GM23248 (cell line): ENCODE data around the gene SCAMP5. TPM values are rescaled to one million over a fixed set of nuclear protein-coding genes. Genes with fewer than 3 reads are reported as not detected.

Experiments
- DNase-seq: peaks from one replicate; pipeline ENCODE4 v3.0.0-alpha.2; 2015
- H2AFZ ChIP-seq: fragments of 200-600 bp; sonication (generic); 2 replicates; pipeline ENCODE4 v1.6.1; 2016; ENCODE audit warnings: antibody characterized with exemption
- H3F3A ChIP-seq: fragments of 200-600 bp; sonication (generic); 2 replicates; pipeline ENCODE4 v1.6.1; 2016; ENCODE audit warnings: mild to moderate bottlenecking, antibody characterized with exemption, mixed run types; ENCODE audit not compliant: insufficient read depth
- H3K27ac ChIP-seq: fragments of 200-600 bp; sonication (generic); 2 replicates; pipeline ENCODE4 v1.5.1; 2016; ENCODE audit warnings: mild to moderate bottlenecking
- H3K27me3 ChIP-seq: fragments of 200-600 bp; sonication (generic); replicated peaks from 2 replicates; pipeline ENCODE4 v1.6.1; 2016; ENCODE audit warnings: mild to moderate bottlenecking; ENCODE audit not compliant: insufficient read depth
- H3K36me3 ChIP-seq: fragments of 200-600 bp; sonication (generic); 2 replicates; pipeline ENCODE4 v1.6.1; 2016; ENCODE audit warnings: low read depth, mild to moderate bottlenecking
- H3K4me1 ChIP-seq: fragments of 200-600 bp; sonication (generic); 2 replicates; pipeline ENCODE4 v1.6.1; 2016; ENCODE audit warnings: mild to moderate bottlenecking; ENCODE audit not compliant: insufficient read depth
- H3K4me2 ChIP-seq: fragments of 200-600 bp; sonication (generic); one replicate; pipeline ENCODE4 v1.6.1; 2016; ENCODE audit warnings: mild to moderate bottlenecking; ENCODE audit not compliant: unreplicated experiment
- H3K4me3 ChIP-seq: fragments of 200-600 bp; sonication (generic); 2 replicates; pipeline ENCODE4 v1.5.1; 2016; ENCODE audit warnings: mild to moderate bottlenecking
- H3K79me2 ChIP-seq: fragments of 200-600 bp; sonication (generic); 2 replicates; pipeline ENCODE4 v1.6.1; 2016; ENCODE audit warnings: mild to moderate bottlenecking; ENCODE audit not compliant: insufficient read depth
- H3K9ac ChIP-seq: fragments of 200-600 bp; sonication (generic); 2 replicates; pipeline ENCODE4 v1.6.1; 2016; ENCODE audit warnings: mild to moderate bottlenecking
- H3K9me2 ChIP-seq: fragments of 200-600 bp; sonication (generic); 2 replicates; pipeline ENCODE4 v1.6.1; 2016; ENCODE audit warnings: mixed run types, mild to moderate bottlenecking, moderate library complexity; ENCODE audit not compliant: insufficient read depth
- H3K9me3 ChIP-seq: fragments of 200-600 bp; sonication (generic); one replicate; pipeline ENCODE4 v1.6.1; 2017; ENCODE audit warnings: low read depth
- H4K20me1 ChIP-seq: fragments of 200-600 bp; sonication (generic); 2 replicates; pipeline ENCODE4 v1.6.0; 2016; ENCODE audit not compliant: insufficient read depth
- EZH2 ChIP-seq: fragments of 200-600 bp; sonication (generic); IDR thresholded peaks from 2 replicates; pipeline ENCODE4 v1.6.1; 2018; ENCODE audit warnings: antibody characterized with exemption, mild to moderate bottlenecking; ENCODE audit not compliant: insufficient read depth, poor library complexity, severe bottlenecking
- EZH2phosphoT487 ChIP-seq: fragments of 200-600 bp; sonication (generic); IDR thresholded peaks from 2 replicates; pipeline ENCODE4 v1.6.1; 2018; ENCODE audit warnings: antibody characterized with exemption, moderate library complexity, mild to moderate bottlenecking, low read depth; ENCODE audit not compliant: insufficient read depth
- WGBS, 2 experiments: methylation state at CpG; one replicate each; pipeline ENCODE4 v1.1.6; 2015 to 2017; ENCODE audit warnings: low lambda C conversion rate in 2 of 2, low coverage in 1 of 2; ENCODE audit errors: missing lambda C conversion rate in 2 of 2; 5-methylcytosine and 5-hydroxymethylcytosine counted together
- in situ Hi-C: fragments of 300-500 bp; cut with MboI; formaldehyde crosslinking; loops from 2 replicates; pipeline ENCODE4 v1.15.0; 2020
- polyA plus RNA-seq: library from polyadenylated mRNA; unstranded; fragments of >200 nt; fragmentation: Nextera tagmentation; extraction: Ambion mirVana; gene quantifications from 2 replicates; pipeline ENCODE4 v1.2.1, GENCODE V29; 2016
- total RNA-seq: library from RNA; depleted of rRNA; stranded (reverse); fragments of >200 nt; shearing (Covaris generic); gene quantifications from 2 replicates; pipeline ENCODE4 v1.2.3, GENCODE V29; 2014

Gene SCAMP5
- total and polyA plus RNA-seq, 2 experiments from 2014 or later = 0.23 to 4.0 TPM

DNA sequence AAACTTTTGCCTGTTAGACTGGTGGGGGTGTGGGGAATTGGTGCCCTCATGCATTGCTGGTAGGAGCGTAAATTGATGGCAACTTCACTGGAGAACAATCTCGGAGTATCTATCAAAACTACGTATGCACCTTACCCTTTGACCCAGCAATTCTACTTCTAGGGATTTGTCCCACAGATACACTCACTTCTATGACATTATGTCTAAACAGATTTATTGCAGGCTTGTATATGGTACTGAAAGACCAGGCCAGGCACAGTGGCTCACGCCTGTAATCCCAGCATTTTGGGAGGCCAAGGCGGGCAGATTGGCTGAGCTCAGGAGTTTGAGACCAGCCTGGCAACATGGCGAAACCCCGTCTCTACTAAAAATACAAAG is 58.4 kb downstream of the SCAMP5 start:
- WGBS, 2 experiments = 98 to 99% methylated on average over 7 of the region's 7 CpGs
- no peak overlapping the region for H2AFZ ChIP-seq

GRCh38 chr15:75054172-75054897 is 59.0 kb downstream of the SCAMP5 start:
- Histone ChIP-seq H3K4me3 (no peak overlapping the region), H2AFZ (no peak overlapping the region), H3K79me2 (no peaks in the 10 kb centered on the region), H3K4me2 (no peak overlapping the region), H3K4me1 (no peaks in the 10 kb centered on the region), H3F3A (no peaks in the 10 kb centered on the region), H3K9ac (no peak overlapping the region), H3K27ac (no peak overlapping the region), H4K20me1 (no peaks in the 10 kb centered on the region), H3K9me2 (no peaks in the 10 kb centered on the region), H3K9me3 (no peaks in the 10 kb centered on the region), H3K36me3 (no peaks in the 10 kb centered on the region), H3K27me3 (no peaks in the 10 kb centered on the region)
- TF ChIP-seq EZH2phosphoT487 = no peak
- no peak for TF ChIP-seq EZH2
- in situ Hi-C loops = no loop called here
- WGBS, 2 experiments = 95 to 100% methylated on average over 3 of the region's 3 CpGs
- no peak for DNase-seq

More for the DNA sequence above, 58.4 kb downstream of the SCAMP5 start:
- Histone ChIP-seq H3K36me3 (no peaks in the 10 kb centered on the region), H3K9me3 (no peaks in the 10 kb centered on the region), H3K27me3 (no peaks in the 10 kb centered on the region), H4K20me1 (no peaks in the 10 kb centered on the region), H3K4me3 (no peak overlapping the region), H3K27ac (no peak overlapping the region), H3K4me1 (no peaks in the 10 kb centered on the region), H3K9me2 (no peaks in the 10 kb centered on the region), H3K4me2 (no peak overlapping the region), H3F3A (no peaks in the 10 kb centered on the region), H3K79me2 (no peaks in the 10 kb centered on the region), H3K9ac (no peak overlapping the region)
- in situ Hi-C loops = no loop called here
- DNase-seq = no peak
- TF ChIP-seq EZH2phosphoT487 (no peak), EZH2 (no peak)

DNA sequence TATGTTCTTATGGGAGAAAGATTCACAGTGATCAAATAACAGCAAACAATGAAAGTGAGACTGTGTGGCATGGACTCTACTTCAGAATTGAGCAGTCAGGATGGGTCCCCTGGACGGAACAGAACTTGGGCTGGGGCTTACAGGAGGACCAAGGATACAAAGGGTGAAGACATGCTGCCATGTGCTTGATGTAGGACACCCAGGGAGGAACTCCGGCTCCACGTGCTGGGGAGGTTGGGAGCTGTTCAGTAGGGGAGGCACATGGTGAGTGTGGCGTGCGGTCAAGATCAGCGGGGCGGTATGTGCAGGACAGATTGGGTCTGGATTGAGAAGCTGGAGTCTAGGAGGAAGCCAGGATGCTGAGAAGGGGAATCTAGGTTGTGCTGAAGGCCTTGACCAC is 60.7 kb downstream of the SCAMP5 start:
- TF ChIP-seq EZH2 = no peak
- TF ChIP-seq EZH2phosphoT487 = no peak
- Histone ChIP-seq H3K27me3 (no peaks in the 10 kb centered on the region), H3K36me3 (no peaks in the 10 kb centered on the region), H3K27ac (no peak overlapping the region), H4K20me1 (no peaks in the 10 kb centered on the region), H2AFZ (no peak overlapping the region), H3K9me2 (no peaks in the 10 kb centered on the region), H3K4me3 (no peak overlapping the region), H3F3A (no peaks in the 10 kb centered on the region), H3K9me3 (no peaks in the 10 kb centered on the region), H3K4me2 (no peak overlapping the region), H3K79me2 (no peaks in the 10 kb centered on the region), H3K4me1 (peaks cover 2% of the 10 kb centered on the region; the same call in 1 of the 2 replicates), H3K9ac (no peak overlapping the region)
- WGBS, 2 experiments = 80 to 87% methylated on average over 7 of the region's 7 CpGs
- DNase-seq = no peak
- in situ Hi-C loops = no loop called here

DNA sequence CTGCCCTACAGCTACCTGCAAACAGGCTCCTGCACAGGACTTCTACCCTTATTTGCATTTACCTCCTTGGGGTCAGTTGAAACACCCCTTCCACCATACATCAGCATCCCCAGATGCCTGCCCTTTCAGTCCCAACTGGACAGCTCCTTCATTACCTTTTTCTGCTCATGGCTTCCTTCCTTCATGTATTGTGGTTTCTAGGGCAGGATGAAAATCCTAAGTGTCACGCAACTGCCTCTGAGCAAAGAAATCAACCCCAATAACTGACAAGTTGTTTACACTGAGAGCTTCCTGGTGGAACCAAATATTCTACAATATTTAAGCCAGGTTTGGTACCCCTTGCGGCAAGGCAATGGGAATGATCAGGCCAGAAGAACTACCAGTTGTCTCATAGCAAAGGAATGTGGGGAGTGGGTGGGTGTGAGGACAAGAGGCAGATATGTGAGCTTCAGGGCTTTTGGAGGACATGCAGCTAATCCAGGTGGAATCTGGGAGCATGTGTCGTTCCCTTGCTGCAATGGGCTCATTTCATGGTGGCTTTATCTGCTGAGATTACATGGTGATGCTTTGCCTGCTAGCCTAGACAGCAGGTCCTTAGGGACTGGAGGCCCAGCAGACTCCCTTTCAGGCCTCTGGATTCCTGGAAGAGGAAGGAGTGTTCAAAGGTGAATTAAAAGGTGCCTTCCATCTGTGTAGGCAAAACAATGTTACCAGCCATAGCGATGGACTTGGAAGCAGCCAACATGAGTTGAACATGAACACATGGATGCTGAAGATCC is 63.0 kb downstream of the SCAMP5 start:
- Histone ChIP-seq H3K27me3 (no peaks in the 10 kb centered on the region), H4K20me1 (no peaks in the 10 kb centered on the region), H3F3A (no peaks in the 10 kb centered on the region), H2AFZ (no peak overlapping the region), H3K27ac (no peak overlapping the region), H3K4me2 (no peak overlapping the region), H3K4me3 (no peak overlapping the region), H3K9ac (no peak overlapping the region), H3K9me3 (no peaks in the 10 kb centered on the region), H3K4me1 (peaks cover 12% of the 10 kb centered on the region), H3K79me2 (no peaks in the 10 kb centered on the region), H3K9me2 (no peaks in the 10 kb centered on the region), H3K36me3 (no peaks in the 10 kb centered on the region)
- TF ChIP-seq EZH2 = no peak
- TF ChIP-seq EZH2phosphoT487 = no peak
- WGBS, 2 experiments = 94 to 96% methylated on average over 4 of the region's 4 CpGs
- DNase-seq = no peak
- in situ Hi-C loops = no loop called here
